SK-N-MC (cell line): ENCODE measurements around the gene ZBTB21.

Experiments
- EZH2 ChIP-seq: fragments of 200-600 bp; sonication (generic); IDR thresholded peaks from one replicate; pipeline ENCODE4 v1.6.1; 2017; ENCODE audit warnings: antibody characterized with exemption
- FOXP2 ChIP-seq: optimal IDR thresholded peaks from 2 replicates; pipeline ENCODE3; 2011; ENCODE audit warnings: mild to moderate bottlenecking, moderate library complexity; ENCODE audit not compliant: insufficient read depth; ENCODE audit errors: extremely low read length, control extremely low read depth
- POLR2AphosphoS5 ChIP-seq: IDR thresholded peaks from 2 replicates; pipeline ENCODE4 v1.6.1; 2012; ENCODE audit warnings: mild to moderate bottlenecking, low read depth, low read length, borderline replicate concordance

GRCh38 chr21:42007356-42007940 is 2.7 kb downstream of the ZBTB21 start:
- TF ChIP-seq POLR2AphosphoS5: no peak
- TF ChIP-seq EZH2: no peak
- TF ChIP-seq FOXP2: no peak
